Thoracic aorta (tissue), 2 donors: ENCODE data around the gene PROSER3. TPM values are rescaled to one million over a fixed set of nuclear protein-coding genes. Genes with fewer than 3 reads are reported as not detected.

ENCODE experiments used
- ATAC-seq: fragments of 150-250 bp; one replicate; pipeline ENCODE4 v1.8.0; 2017; ENCODE audit warnings: low read depth; ENCODE audit not compliant: insufficient number of reproducible peaks, low FRiP score
- DNase-seq: peaks from one replicate; pipeline ENCODE4 v3.0.0-alpha.2; 2020; ENCODE audit warnings: low spot score
- H3K27ac ChIP-seq, 2 donors: fragments of 200-600 bp; sonication (generic); 1 replicate in 1 of 2; 2 replicates in 1 of 2; pipeline ENCODE4 v1.5.1; 2016; ENCODE audit warnings: mild to moderate bottlenecking in 2 of 2, moderate library complexity in 2 of 2
- H3K27me3 ChIP-seq: fragments of 200-600 bp; sonication (generic); replicated peaks from 2 replicates; pipeline ENCODE4 v1.6.0; 2016; ENCODE audit warnings: mild to moderate bottlenecking; ENCODE audit not compliant: insufficient read depth
- H3K36me3 ChIP-seq: fragments of 200-600 bp; sonication (generic); one replicate; pipeline ENCODE4 v1.5.1; 2016
- H3K4me1 ChIP-seq, 2 donors: fragments of 200-600 bp; sonication (generic); 1 replicate in 1 of 2; 2 replicates in 1 of 2; pipeline versions ENCODE4 v1.5.1 to v1.6.0; 2016; ENCODE audit warnings: low read depth in 2 of 2, mild to moderate bottlenecking in 1 of 2; ENCODE audit not compliant: control insufficient read depth in 1 of 2
- H3K4me3 ChIP-seq: fragments of 200-600 bp; sonication (generic); 2 replicates; pipeline ENCODE4 v1.5.1; 2016; ENCODE audit warnings: mild to moderate bottlenecking
- H3K9me3 ChIP-seq: fragments of 200-600 bp; sonication (generic); 2 replicates; pipeline ENCODE4 v1.5.1; 2016
- total RNA-seq, 2 donors: library from RNA; depleted of rRNA; stranded (reverse); fragments of >200 nt; gene quantifications; one replicate each; pipeline versions ENCODE4 v1.1.0 to v1.2.3, GENCODE V29; 2016
- TF ChIP-seq, protein P1 (sequence below): fragments of 200-600 bp; sonication (generic); IDR thresholded peaks from one replicate; pipeline ENCODE4 v1.5.1; 2019; ENCODE audit warnings: antibody characterized with exemption

The PROSER3 gene
- total RNA-seq, 2 donors from 2014 or later = 11.1 to 16.6 TPM

DNA sequence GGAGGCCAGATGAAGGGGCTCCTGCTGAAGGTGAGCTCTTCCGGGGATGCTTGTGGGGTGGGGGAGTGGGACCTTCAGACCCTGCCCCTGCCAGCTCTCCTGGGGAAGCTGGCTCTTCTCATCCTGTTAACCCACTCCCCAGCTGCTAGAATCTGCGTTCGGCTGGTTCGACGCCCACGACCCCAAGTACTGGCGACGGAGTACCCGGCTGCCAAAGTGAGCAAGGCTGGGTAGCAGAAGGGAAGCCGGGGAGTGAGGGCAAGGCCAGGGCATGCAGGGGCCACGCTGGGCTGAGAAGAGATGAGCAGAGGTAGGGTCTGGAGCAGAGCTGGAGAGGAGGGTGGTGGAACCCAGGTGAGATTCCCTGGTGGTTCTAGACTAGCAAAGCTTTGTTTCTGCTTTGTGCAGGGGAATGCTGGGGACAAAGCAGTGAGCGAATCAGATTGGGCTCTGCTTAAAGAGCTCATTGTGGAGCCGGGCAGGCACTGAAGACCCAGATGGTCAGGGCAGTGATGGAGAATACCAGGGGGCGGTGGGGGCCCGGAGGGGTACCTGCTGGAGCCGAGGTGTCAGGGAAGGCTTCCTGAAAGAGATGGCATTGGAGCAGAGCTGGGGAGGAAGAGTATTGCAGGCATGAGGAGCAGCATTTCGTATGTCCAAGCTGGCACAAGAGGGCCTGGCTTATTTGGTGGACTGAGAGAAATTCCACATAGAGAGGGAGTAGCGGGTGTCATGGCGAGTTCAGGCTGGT, 29.8 kb upstream of the PROSER3 start:
- no peak overlapping the region for H3K4me3 ChIP-seq
- H3K27me3 ChIP-seq = no peaks in the 10 kb centered on the region
- no peak overlapping the region for H3K27ac ChIP-seq
- H3K9me3 ChIP-seq = no peaks in the 10 kb centered on the region
- TF ChIP-seq, protein P1, sequence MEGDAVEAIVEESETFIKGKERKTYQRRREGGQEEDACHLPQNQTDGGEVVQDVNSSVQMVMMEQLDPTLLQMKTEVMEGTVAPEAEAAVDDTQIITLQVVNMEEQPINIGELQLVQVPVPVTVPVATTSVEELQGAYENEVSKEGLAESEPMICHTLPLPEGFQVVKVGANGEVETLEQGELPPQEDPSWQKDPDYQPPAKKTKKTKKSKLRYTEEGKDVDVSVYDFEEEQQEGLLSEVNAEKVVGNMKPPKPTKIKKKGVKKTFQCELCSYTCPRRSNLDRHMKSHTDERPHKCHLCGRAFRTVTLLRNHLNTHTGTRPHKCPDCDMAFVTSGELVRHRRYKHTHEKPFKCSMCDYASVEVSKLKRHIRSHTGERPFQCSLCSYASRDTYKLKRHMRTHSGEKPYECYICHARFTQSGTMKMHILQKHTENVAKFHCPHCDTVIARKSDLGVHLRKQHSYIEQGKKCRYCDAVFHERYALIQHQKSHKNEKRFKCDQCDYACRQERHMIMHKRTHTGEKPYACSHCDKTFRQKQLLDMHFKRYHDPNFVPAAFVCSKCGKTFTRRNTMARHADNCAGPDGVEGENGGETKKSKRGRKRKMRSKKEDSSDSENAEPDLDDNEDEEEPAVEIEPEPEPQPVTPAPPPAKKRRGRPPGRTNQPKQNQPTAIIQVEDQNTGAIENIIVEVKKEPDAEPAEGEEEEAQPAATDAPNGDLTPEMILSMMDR = no peak
- ATAC-seq = no peak
- H3K36me3 ChIP-seq = peaks cover 90% of the 10 kb centered on the region
- H3K4me1 ChIP-seq = no peaks in the 10 kb centered on the region
- no peak for DNase-seq

DNA sequence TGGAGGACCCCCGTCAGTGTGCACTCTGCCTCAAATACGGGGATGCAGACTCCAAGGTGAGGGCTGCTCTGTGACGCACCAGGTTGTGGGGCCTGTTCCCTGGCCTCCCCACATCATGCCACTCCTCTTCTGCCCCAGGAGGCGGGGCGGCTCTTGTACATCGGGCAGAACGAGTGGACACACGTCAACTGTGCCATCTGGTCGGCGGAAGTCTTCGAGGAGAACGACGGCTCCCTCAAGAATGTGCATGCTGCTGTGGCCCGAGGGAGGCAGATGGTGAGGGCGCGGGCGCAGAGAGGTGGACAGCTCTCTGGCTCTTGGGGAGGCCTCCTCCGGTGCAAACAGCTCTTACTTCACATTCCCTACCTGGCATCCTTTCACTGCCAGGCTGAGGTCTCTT, 29.0 kb upstream of the PROSER3 start:
- Histone ChIP-seq H3K36me3 (peaks cover 88% of the 10 kb centered on the region), H3K4me1 (no peaks in the 10 kb centered on the region)

DNA sequence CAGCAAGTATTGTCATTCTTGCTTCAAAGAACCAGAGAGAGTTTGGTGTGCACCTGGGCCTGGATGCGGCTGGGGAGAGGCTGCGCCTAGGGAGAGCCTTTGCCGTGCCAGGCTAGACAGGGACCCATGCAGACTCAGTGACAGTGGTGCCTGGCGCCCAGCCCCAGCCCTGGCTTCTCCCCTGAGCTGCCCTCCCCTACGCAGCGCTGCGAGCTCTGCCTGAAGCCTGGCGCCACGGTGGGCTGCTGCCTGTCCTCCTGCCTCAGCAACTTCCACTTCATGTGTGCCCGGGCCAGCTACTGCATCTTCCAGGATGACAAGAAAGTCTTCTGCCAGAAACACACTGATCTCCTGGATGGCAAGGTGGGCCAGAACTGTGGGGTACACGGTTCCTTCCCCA, 28.2 kb upstream of the PROSER3 start:
- Histone ChIP-seq H3K4me1 (no peaks in the 10 kb centered on the region), H3K4me3 (no peak overlapping the region)

More for the DNA sequence above, 29.0 kb upstream of the PROSER3 start:
- TF ChIP-seq, protein P1 = no peak
- Histone ChIP-seq H3K27ac (no peak overlapping the region), H3K27me3 (no peaks in the 10 kb centered on the region), H3K9me3 (no peaks in the 10 kb centered on the region), H3K4me3 (no peak overlapping the region)
- DNase-seq = no peak
- ATAC-seq = no peak

DNA sequence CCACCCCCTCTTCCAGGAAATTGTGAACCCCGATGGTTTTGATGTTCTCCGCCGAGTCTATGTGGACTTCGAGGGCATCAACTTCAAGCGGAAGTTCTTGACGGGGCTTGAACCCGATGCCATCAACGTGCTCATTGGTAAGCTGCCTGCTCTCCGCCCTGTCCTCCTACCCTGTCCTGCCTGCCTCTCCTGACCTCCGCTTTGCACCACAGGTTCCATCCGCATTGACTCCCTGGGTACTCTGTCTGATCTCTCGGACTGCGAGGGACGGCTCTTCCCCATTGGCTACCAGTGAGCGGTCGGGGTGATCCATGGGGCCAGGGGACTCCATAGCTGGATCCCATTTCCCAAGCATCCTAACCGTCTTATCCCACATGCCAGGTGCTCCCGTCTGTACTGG, 27.6 kb upstream of the PROSER3 start:
- TF ChIP-seq, protein P1 = no peak
- no peaks in the 10 kb centered on the region for H3K4me1 ChIP-seq
- no peaks in the 10 kb centered on the region for H3K27me3 ChIP-seq
- H3K4me3 ChIP-seq = no peak overlapping the region
- DNase-seq (no peak), ATAC-seq (no peak)
- no peak overlapping the region for H3K27ac ChIP-seq
- no peaks in the 10 kb centered on the region for H3K9me3 ChIP-seq
- peaks cover 81% of the 10 kb centered on the region for H3K36me3 ChIP-seq

More for the DNA sequence above, 28.2 kb upstream of the PROSER3 start:
- no peak for ATAC-seq
- TF ChIP-seq, protein P1 = no peak
- no peaks in the 10 kb centered on the region for H3K9me3 ChIP-seq
- H3K27me3 ChIP-seq = no peaks in the 10 kb centered on the region
- H3K36me3 ChIP-seq = peaks cover 84% of the 10 kb centered on the region
- no peak overlapping the region for H3K27ac ChIP-seq
- no peak for DNase-seq

DNA sequence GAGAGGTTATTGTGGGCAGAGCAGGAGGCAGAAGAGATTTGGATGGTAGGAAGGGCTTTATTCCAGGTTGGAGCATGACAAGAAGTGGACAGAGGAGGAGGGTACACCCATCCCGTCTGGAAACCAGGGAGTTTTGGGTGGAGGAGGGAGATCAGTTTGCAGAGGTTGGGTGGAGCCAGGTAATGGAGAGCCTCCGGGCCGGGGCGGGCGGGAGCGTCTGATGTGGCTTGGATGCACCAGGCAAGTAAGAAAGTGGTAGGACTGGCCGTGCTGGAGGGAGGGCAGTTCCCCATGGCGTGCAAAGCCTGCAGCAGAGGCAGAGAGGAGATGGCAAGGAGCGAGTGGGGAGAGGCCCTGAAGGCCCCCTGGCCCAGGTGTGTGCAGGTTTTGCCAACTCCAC, 26.6 kb upstream of the PROSER3 start:
- DNase-seq = no peak
- Histone ChIP-seq H3K27ac (no peak overlapping the region), H3K36me3 (peaks cover 74% of the 10 kb centered on the region), H3K4me1 (no peaks in the 10 kb centered on the region), H3K27me3 (no peaks in the 10 kb centered on the region), H3K4me3 (no peak overlapping the region), H3K9me3 (no peaks in the 10 kb centered on the region)
- no peak for ATAC-seq
- TF ChIP-seq, protein P1 = no peak
